H1 (cell line): ENCODE data around the gene HTR3B. TPM values are rescaled to one million over a fixed set of nuclear protein-coding genes. Genes with fewer than 3 reads are reported as not detected.

ENCODE experiments used
- CTCF ChIA-PET: fragments of 300-600 bp; sonication (Branson Sonifier 250); formaldehyde crosslinking; loops from one replicate; lab custom pipeline; 2021; ENCODE audit not compliant: partially characterized antibody; lab: Charles Lee
- POLR2A ChIA-PET: fragments of 300-600 bp; sonication (Branson Sonifier 250); formaldehyde crosslinking; loops from one replicate; lab custom pipeline; 2021; ENCODE audit warnings: inconsistent platforms; ENCODE audit not compliant: partially characterized antibody; lab: Charles Lee
- DNase-seq, 2 experiments: peaks; one replicate each; pipeline versions ENCODE4 v3.0.0 to v3.0.0-alpha.2; 2010 to 2022; ENCODE audit warnings: low spot score in 2 of 2, low read depth in 1 of 2, mixed read lengths in 1 of 2
- FAIRE-seq: peaks from 2 replicates; lab custom pipeline; 2011; peaks lifted over from hg19 to GRCh38; lab: Jason Lieb, UNC
- H2AFZ ChIP-seq: 2 replicates; pipeline ENCODE4 v1.8.1; 2012; ENCODE audit warnings: low read length, inconsistent platforms
- H2AK5ac ChIP-seq: 2 replicates; pipeline ENCODE4 v1.6.1; 2013; ENCODE audit warnings: low read depth, low read length
- H2BK120ac ChIP-seq: replicated peaks from 2 replicates; pipeline ENCODE3; 2013; ENCODE audit warnings: low read depth, low read length, inconsistent platforms
- H2BK12ac ChIP-seq: 2 replicates; pipeline ENCODE4 v1.6.1; 2013; ENCODE audit warnings: low read depth, low read length
- H2BK15ac ChIP-seq: 2 replicates; pipeline ENCODE4 v1.6.1; 2013; ENCODE audit warnings: low read length
- H2BK20ac ChIP-seq: 2 replicates; pipeline ENCODE4 v1.6.1; 2013; ENCODE audit warnings: low read length
- H2BK5ac ChIP-seq: 2 replicates; pipeline ENCODE4 v1.6.1; 2013; ENCODE audit warnings: low read depth, low read length
- H3K14ac ChIP-seq: 2 replicates; pipeline ENCODE4 v1.6.1; 2013; ENCODE audit warnings: inconsistent platforms; ENCODE audit not compliant: insufficient read length
- H3K18ac ChIP-seq: 2 replicates; pipeline ENCODE4 v1.6.1; 2013; ENCODE audit warnings: low read length; ENCODE audit errors: extremely low read depth
- H3K23ac ChIP-seq: 2 replicates; pipeline ENCODE4 v1.6.1; 2013; ENCODE audit warnings: inconsistent platforms; ENCODE audit not compliant: insufficient read length
- H3K23me2 ChIP-seq: 2 replicates; pipeline ENCODE4 v1.6.1; 2013; ENCODE audit warnings: low read depth, low read length
- H3K27ac ChIP-seq: 2 replicates; pipeline ENCODE4 v1.6.1; 2011; ENCODE audit warnings: low read depth, low read length, inconsistent platforms
- H3K27me3 ChIP-seq, 4 experiments: replicated peaks in 1 of 4; 1 replicate in 1 of 4; 2 replicates in 3 of 4; pipeline versions ENCODE4 v1.6.1 to v1.8.1; 2011 to 2013; ENCODE audit warnings: low read length in 3 of 4, mild to moderate bottlenecking in 3 of 4, inconsistent platforms in 2 of 4, mixed read lengths in 2 of 4, moderate library complexity in 1 of 4; ENCODE audit not compliant: control insufficient read depth in 3 of 4, insufficient read depth in 3 of 4; ENCODE audit errors: extremely low read depth in 1 of 4
- H3K36me3 ChIP-seq, 4 experiments: 2 replicates each; pipeline versions ENCODE4 v1.6.1 to v1.8.1; 2011 to 2013; ENCODE audit warnings: mild to moderate bottlenecking in 4 of 4, low read length in 3 of 4, moderate library complexity in 2 of 4, control low read depth in 1 of 4, inconsistent platforms in 1 of 4; ENCODE audit not compliant: insufficient read depth in 4 of 4, control insufficient read depth in 2 of 4
- H3K4ac ChIP-seq: replicated peaks from 2 replicates; pipeline ENCODE3; 2013; ENCODE audit warnings: low read length, low read depth, mixed read lengths, inconsistent platforms; ENCODE audit not compliant: insufficient read length
- H3K4me1 ChIP-seq, 4 experiments: replicated peaks in 1 of 4; 1 replicate in 1 of 4; 2 replicates in 3 of 4; pipeline versions ENCODE4 v1.6.1 to v1.8.1; 2011 to 2013; ENCODE audit warnings: low read length in 3 of 4, inconsistent platforms in 2 of 4, mixed read lengths in 1 of 4; ENCODE audit not compliant: insufficient read depth in 4 of 4, control insufficient read depth in 3 of 4
- H3K4me2 ChIP-seq, 2 experiments: 2 replicates each; pipeline versions ENCODE4 v1.6.1 to v1.8.1; 2011 to 2013; ENCODE audit warnings: low read depth in 2 of 2, low read length in 2 of 2, control low read depth in 1 of 2, inconsistent platforms in 1 of 2, mild to moderate bottlenecking in 1 of 2; ENCODE audit not compliant: insufficient read depth in 1 of 2
- H3K4me3 ChIP-seq, 4 experiments: fragments of 200-600, 300-600 bp in 1 of 4; sonication (generic), shearing (Covaris generic), sonication (Bioruptor Twin) in 1 of 4; 2 replicates each; pipeline versions ENCODE4 v1.5.1 to v1.8.1; 2011 to 2016; ENCODE audit warnings: low read length in 4 of 4, low read depth in 3 of 4, control low read depth in 2 of 4, inconsistent platforms in 2 of 4, mild to moderate bottlenecking in 2 of 4, mixed read lengths in 1 of 4, moderate library complexity in 1 of 4; ENCODE audit not compliant: insufficient read depth in 2 of 4; ENCODE audit errors: extremely low read depth in 1 of 4
- H3K56ac ChIP-seq: replicated peaks from 2 replicates; pipeline ENCODE3; 2013; ENCODE audit warnings: low read depth, mild to moderate bottlenecking, mixed read lengths, low read length, inconsistent platforms; ENCODE audit not compliant: insufficient read length
- H3K79me1 ChIP-seq: 2 replicates; pipeline ENCODE4 v1.6.1; 2013; ENCODE audit warnings: low read depth, low read length, control low read depth
- H3K79me2 ChIP-seq, 2 experiments: 2 replicates each; pipeline versions ENCODE4 v1.6.1 to v1.8.1; 2012 to 2013; ENCODE audit warnings: low read length in 2 of 2, mild to moderate bottlenecking in 2 of 2, inconsistent platforms in 1 of 2; ENCODE audit not compliant: insufficient read depth in 2 of 2, control insufficient read depth in 1 of 2
- H3K9ac ChIP-seq, 4 experiments: replicated peaks in 1 of 4; 1 replicate in 1 of 4; 2 replicates in 3 of 4; pipeline versions ENCODE4 v1.6.1 to v1.8.1; 2011 to 2013; ENCODE audit warnings: low read depth in 3 of 4, low read length in 3 of 4, control low read depth in 2 of 4, mild to moderate bottlenecking in 2 of 4, moderate library complexity in 2 of 4, inconsistent platforms in 1 of 4; ENCODE audit errors: extremely low read depth in 1 of 4
- H3K9me3 ChIP-seq, 2 experiments: 2 replicates each; pipeline versions ENCODE4 v1.6.1 to v1.8.1; 2012 to 2013; ENCODE audit warnings: mild to moderate bottlenecking in 2 of 2, moderate library complexity in 2 of 2, control low read depth in 1 of 2, inconsistent platforms in 1 of 2, low read depth in 1 of 2, low read length in 1 of 2, mixed read lengths in 1 of 2; ENCODE audit not compliant: insufficient read depth in 2 of 2
- H4K20me1 ChIP-seq, 2 experiments: replicated peaks in 1 of 2; 2 replicates each; pipeline versions ENCODE3 to v1.8.1; 2011 to 2013; ENCODE audit warnings: inconsistent platforms in 2 of 2, low read length in 2 of 2, mild to moderate bottlenecking in 1 of 2; ENCODE audit not compliant: insufficient read depth in 2 of 2, control insufficient read depth in 1 of 2
- H4K5ac ChIP-seq: 2 replicates; pipeline ENCODE4 v1.6.1; 2013; ENCODE audit warnings: low read length, low read depth, mixed read lengths, inconsistent platforms; ENCODE audit not compliant: insufficient read length
- H4K8ac ChIP-seq: 2 replicates; pipeline ENCODE4 v1.8.0; 2013; ENCODE audit warnings: mild to moderate bottlenecking, moderate library complexity, low read length, inconsistent platforms; ENCODE audit not compliant: insufficient read depth; ENCODE audit errors: extremely low read depth
- H4K91ac ChIP-seq: replicated peaks from 2 replicates; pipeline ENCODE3; 2013; ENCODE audit warnings: low read length, mixed read lengths, inconsistent platforms; ENCODE audit not compliant: insufficient read length
- ASH2L ChIP-seq: fragments of 200-600, 300-600 bp; sonication (generic); IDR thresholded peaks from one replicate; pipeline ENCODE4 v1.7.1; 2017; ENCODE audit warnings: low read length
- BACH1 ChIP-seq: IDR thresholded peaks from 2 replicates; pipeline ENCODE4 v1.6.1; 2012; ENCODE audit warnings: low read length, improper control_type of control experiment
- CBX8 ChIP-seq: fragments of 300-800, 300-1000 bp; sonication (generic); IDR thresholded peaks from 2 replicates; pipeline ENCODE4 v1.7.1; 2016; ENCODE audit warnings: low read depth, low read length, borderline replicate concordance
- EGR1 ChIP-seq: IDR thresholded peaks from 2 replicates; pipeline ENCODE4 v1.6.1; 2011; ENCODE audit warnings: low read depth, low read length, borderline replicate concordance
- EZH2 ChIP-seq: fragments of 200-600 bp; sonication (generic); IDR thresholded peaks from 2 replicates; pipeline ENCODE4 v1.7.1; 2012; ENCODE audit warnings: low read depth, mild to moderate bottlenecking, moderate library complexity, low read length, inconsistent platforms; ENCODE audit not compliant: severe bottlenecking
- KDM5A ChIP-seq: fragments of 200-600 bp; IDR thresholded peaks from 2 replicates; pipeline ENCODE4 v1.7.1; 2012; ENCODE audit warnings: mild to moderate bottlenecking, low read length, inconsistent platforms, mixed read lengths
- RNF2 ChIP-seq: fragments of 200-900, 300-1000 bp; sonication (generic); IDR thresholded peaks from 2 replicates; pipeline ENCODE4 v1.7.1; 2016; ENCODE audit warnings: borderline replicate concordance, low read depth, mild to moderate bottlenecking, antibody characterized with exemption, low read length; ENCODE audit not compliant: poor library complexity, severe bottlenecking; ENCODE audit errors: missing control alignments
- SP2 ChIP-seq: IDR thresholded peaks from 2 replicates; pipeline ENCODE4 v1.6.1; 2012; ENCODE audit warnings: mild to moderate bottlenecking, low read length, inconsistent platforms
- SUZ12 ChIP-seq: fragments of 200-600 bp; sonication (generic); IDR thresholded peaks from 2 replicates; pipeline ENCODE4 v1.6.1; 2012; ENCODE audit warnings: mild to moderate bottlenecking, inconsistent platforms, low read length, moderate library complexity, mixed read lengths
- YY1 ChIP-seq: IDR thresholded peaks from 2 replicates; pipeline ENCODE4 v1.6.1; 2011; ENCODE audit warnings: low read depth, mild to moderate bottlenecking, low read length
- WGBS, 2 experiments: shearing (Covaris generic) in 1 of 2; methylation state at CpG; one replicate each; pipeline versions ENCODE4 v1.1.6 to v1.1.7; 2013 to 2015; ENCODE audit warnings: low lambda C conversion rate in 2 of 2, mixed read lengths in 2 of 2, inconsistent platforms in 1 of 2, low coverage in 1 of 2, missing lambda C conversion rate in 1 of 2; ENCODE audit not compliant: insufficient replicate concordance in 2 of 2, insufficient coverage in 1 of 2, insufficient read length in 1 of 2; ENCODE audit errors: extremely low coverage in 1 of 2, missing lambda C conversion rate in 1 of 2; 5-methylcytosine and 5-hydroxymethylcytosine counted together
- polyA plus RNA-seq, 7 experiments: library from polyadenylated mRNA; depleted of rRNA in 3 of 7; stranded (reverse) in 5 of 7; unstranded in 2 of 7; fragments of >200 nt in 5 of 7; fragments of 200-250 nt in 2 of 7; gene quantifications; 1 replicate in 5 of 7; 2 replicates in 1 of 7; 4 replicates in 1 of 7; pipeline versions ENCODE4 v1.2.1 to v1.2.3, GENCODE V29; 2011 to 2013; ENCODE audit warnings: missing spikeins in 2 of 7, mixed read lengths in 2 of 7
- total RNA-seq: library from RNA; stranded (reverse); fragmentation: NEBNext Ultra II Directional; extraction: Animal tissue kit (Norgen Biotek cat#: 25700); gene quantifications from 2 replicates; pipeline ENCODE4 v1.2.1, GENCODE V29; 2021

HTR3B gene
- total and polyA plus RNA-seq, 2 of the 8 experiments (the other 6 are each of a cell fraction or from before 2014, with no cell fraction given): not detected

- H4K91ac ChIP-seq: no peak overlapping the region
- H2BK15ac ChIP-seq: no peak overlapping the region
- POLR2A ChIA-PET: no interaction called here
- no peak overlapping the region for H3K56ac ChIP-seq
- H3K14ac ChIP-seq: no peak overlapping the region
- no peak for TF ChIP-seq SP2
- TF ChIP-seq YY1: no peak
- no peak for TF ChIP-seq BACH1
- TF ChIP-seq ASH2L: no peak
- TF ChIP-seq EZH2: no peak
- TF ChIP-seq KDM5A: no peak
- no peak for TF ChIP-seq CBX8
- no peak for TF ChIP-seq SUZ12
- no peak for TF ChIP-seq EGR1
- TF ChIP-seq RNF2: no peak
- no peak overlapping the region for H3K4me3 ChIP-seq
- no peak overlapping the region for H4K8ac ChIP-seq
- no peaks in the 10 kb centered on the region for H3K79me1 ChIP-seq
- no peak overlapping the region for H2AFZ ChIP-seq
- no peak overlapping the region for H2BK5ac ChIP-seq
- H4K20me1 ChIP-seq: peaks cover 5% of the 10 kb centered on the region in 2 experiments
- peaks cover 0 to under 1% (median 0%) of the 10 kb centered on the region in 4 experiments; a peak in 1 of 8 replicates for H3K36me3 ChIP-seq
- H2BK120ac ChIP-seq: no peak overlapping the region
- no peak overlapping the region for H3K4ac ChIP-seq
- H2BK20ac ChIP-seq: peak overlapping the region; percentile 41; the same call in 1 of the 2 replicates
- peaks cover 0 to 5% (median 4%) of the 10 kb centered on the region in 4 experiments; a peak in 3 of 7 replicates for H3K4me1 ChIP-seq
- no peak overlapping the region for H2BK12ac ChIP-seq
- FAIRE-seq: no peak
- H3K27ac ChIP-seq: no peak overlapping the region
- H4K5ac ChIP-seq: no peak overlapping the region
- no peaks in the 10 kb centered on the region for H3K27me3 ChIP-seq
- no peak overlapping the region for H3K18ac ChIP-seq
- H3K23ac ChIP-seq: no peak overlapping the region
- no peaks in the 10 kb centered on the region; a peak in 1 of 4 replicates for H3K9me3 ChIP-seq
- WGBS, 2 experiments: 96% methylated on average over 5 of the region's 5 CpGs; no CpG with 5 or more reads in 1 of the 2 experiments
- no peak overlapping the region for H3K4me2 ChIP-seq
- H2AK5ac ChIP-seq: no peak overlapping the region
- CTCF ChIA-PET: interaction anchor here (0.7 kb wide), 1 partner anchor 438 kb away, joined by 3 read pairs; no protein-coding TSS in a partner anchor
- peaks cover 10% of the 10 kb centered on the region for H3K23me2 ChIP-seq
- H3K9ac ChIP-seq: no peak overlapping the region
- H3K79me2 ChIP-seq: peaks cover 0 to 25% of the 10 kb centered on the region in 2 experiments
- DNase-seq: no peak
Measured at GRCh38 chr11:113877670-113878055, 26.9 kb upstream of the HTR3B start.
